ENCODE results near the gene WFIKKN1.

GRCh38 chr16:640614-641013, 9.8 kb downstream of the WFIKKN1 start:
- TF ChIP-seq POLR2A (IDR thresholded peaks at IDR 0.05) (no peak), CTCF (IDR thresholded peaks at IDR 0.05) (no peak)
